Upper lobe of left lung (tissue), 4 donors: Measurements from ENCODE around the gene MAN1B1.

Experiments
- CTCF ChIP-seq, 6 experiments: fragments of 450-650 bp in 4 of 6; fragments of 200-600 bp in 2 of 6; sonication (generic) in 2 of 6; IDR thresholded peaks; one replicate each; pipeline ENCODE4 v1.5.1; 2016 to 2019; ENCODE audit warnings: antibody characterized with exemption in 6 of 6
- EP300 ChIP-seq, 4 donors: sonication (generic); formaldehyde crosslinking; IDR thresholded peaks; one replicate each; pipeline ENCODE4 v1.5.1; 2017; ENCODE audit warnings: antibody characterized with exemption in 4 of 4, control low read depth in 2 of 4
- POLR2A ChIP-seq, 4 donors: fragments of 450-650 bp; IDR thresholded peaks; one replicate each; pipeline ENCODE4 v1.5.1; 2016 to 2017; ENCODE audit warnings: antibody characterized with exemption in 4 of 4, mild to moderate bottlenecking in 2 of 4
- POLR2AphosphoS5 ChIP-seq, 2 donors: sonication (generic); formaldehyde crosslinking; IDR thresholded peaks; one replicate each; pipeline ENCODE4 v1.5.1; 2017; ENCODE audit warnings: antibody characterized with exemption in 2 of 2

DNA sequence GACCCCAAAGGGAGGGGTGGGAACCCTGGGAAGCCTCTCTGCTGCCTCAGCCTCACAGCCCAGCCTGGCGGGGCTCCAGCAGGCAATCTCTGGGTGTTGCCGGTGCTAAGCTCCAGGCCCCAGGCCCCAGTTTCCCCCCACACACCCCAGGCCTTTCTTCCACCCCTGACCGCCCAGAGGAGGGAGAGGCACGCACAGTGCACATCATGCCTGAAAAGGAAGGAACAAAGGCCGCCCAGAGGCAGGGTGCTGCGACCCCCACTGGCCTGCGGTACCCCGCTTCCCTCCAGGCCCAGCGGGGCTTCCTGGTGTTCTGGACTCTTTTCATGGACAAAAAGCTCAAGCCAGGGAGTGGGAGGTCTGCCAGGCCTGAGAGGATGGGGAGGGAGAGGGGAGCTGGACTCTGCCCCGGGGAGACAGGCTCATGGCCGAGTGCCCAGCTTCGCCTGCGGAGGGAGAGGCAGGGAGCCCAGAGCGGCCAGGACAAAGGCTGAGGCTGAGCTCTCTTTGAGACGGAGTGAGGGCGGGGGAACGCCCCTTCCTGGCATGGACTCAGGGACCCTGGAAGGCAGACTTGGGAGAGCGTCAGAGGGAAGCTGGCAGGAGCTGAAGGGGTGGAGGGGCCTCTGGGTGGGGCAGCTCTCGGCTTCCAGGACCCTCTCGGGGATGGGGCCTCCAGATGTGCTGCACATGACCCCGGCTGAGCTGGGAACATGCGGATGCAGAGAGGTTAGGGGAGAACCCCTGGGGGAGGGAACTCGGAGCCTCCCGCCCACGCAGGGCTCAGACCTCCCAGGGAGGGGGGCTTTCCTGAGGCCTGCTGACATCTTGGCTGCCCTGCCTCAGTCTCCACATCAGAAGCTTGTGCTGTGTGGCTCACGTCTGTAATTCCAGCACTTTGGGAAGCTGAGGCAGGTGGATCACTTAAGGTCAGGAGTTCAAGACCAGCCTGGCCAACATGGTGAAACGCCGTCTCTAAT is 31.1 kb upstream of the MAN1B1 start:
- TF ChIP-seq CTCF (IDR thresholded peaks at IDR 0.05): no peak
- TF ChIP-seq POLR2AphosphoS5 (IDR thresholded peaks at IDR 0.05): no peak
- no peak for TF ChIP-seq POLR2A (IDR thresholded peaks at IDR 0.05)
- no peak for TF ChIP-seq EP300 (IDR thresholded peaks at IDR 0.05)
